ENCODE data around the gene WASHC3.
"Not testable (repeated sequence)": the region's sequence is repeated elsewhere in the genome, so short reads cannot be mapped to it uniquely, and the experiment has no call there.

WASHC3 gene

DNA sequence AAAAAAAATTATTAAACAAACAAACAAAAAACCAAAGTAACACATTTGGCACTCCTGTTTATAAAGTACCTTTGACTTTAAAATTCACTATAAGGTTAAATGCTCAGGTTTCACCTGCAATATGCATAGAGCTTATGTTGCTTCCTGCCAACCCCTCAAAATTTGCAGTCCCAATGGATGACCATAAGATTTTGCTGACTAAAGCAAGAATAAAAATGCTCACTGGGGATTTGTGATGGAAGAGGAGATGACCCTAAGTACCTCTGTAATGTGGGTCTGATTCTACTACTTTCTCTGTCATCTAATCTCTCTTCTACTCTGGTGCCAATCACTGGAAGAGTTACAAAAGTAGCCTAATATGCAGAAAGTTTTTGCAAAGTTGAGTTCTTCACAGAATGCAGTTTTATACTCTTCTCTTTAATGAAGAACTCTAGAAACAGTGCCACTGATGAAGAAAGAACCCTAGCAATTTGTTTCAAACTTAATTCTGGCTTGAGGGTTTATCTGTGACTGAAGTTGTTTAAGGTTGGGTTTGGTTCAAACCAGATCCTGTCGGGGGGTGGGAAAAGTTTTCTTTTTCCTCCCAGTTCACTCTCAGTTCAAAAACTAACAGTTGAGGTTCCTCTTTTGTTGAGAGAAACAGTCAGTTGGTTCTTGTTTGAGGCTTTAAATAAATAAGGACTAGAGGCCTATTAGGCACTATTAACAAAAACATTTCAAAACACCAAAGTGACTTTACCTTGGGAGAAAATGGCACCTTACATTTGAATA, 10.9 kb downstream of the WASHC3 start:
- no peak for DNase-seq (ENCODE audit: low spot score)

DNA sequence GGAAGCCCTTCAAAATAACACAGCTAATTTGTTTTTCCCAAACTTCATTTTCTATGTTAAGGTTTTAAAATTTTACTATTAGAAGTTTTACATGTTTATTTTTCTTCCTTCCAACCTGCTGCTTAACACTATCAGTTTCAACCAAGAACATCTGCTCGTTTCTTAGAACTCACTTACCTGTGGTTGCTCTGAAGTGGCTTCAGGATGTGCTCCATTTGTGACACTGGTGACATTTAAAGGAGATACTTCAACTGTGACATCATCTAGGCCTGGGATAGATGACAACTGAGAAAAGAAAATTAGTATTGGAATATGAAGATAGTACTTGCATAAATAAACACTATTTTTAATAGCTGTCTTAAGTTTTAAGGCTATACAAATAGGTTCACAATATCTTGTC, 17.9 kb downstream of the WASHC3 start:
- no peak for DNase-seq (ENCODE audit: low spot score)

DNA sequence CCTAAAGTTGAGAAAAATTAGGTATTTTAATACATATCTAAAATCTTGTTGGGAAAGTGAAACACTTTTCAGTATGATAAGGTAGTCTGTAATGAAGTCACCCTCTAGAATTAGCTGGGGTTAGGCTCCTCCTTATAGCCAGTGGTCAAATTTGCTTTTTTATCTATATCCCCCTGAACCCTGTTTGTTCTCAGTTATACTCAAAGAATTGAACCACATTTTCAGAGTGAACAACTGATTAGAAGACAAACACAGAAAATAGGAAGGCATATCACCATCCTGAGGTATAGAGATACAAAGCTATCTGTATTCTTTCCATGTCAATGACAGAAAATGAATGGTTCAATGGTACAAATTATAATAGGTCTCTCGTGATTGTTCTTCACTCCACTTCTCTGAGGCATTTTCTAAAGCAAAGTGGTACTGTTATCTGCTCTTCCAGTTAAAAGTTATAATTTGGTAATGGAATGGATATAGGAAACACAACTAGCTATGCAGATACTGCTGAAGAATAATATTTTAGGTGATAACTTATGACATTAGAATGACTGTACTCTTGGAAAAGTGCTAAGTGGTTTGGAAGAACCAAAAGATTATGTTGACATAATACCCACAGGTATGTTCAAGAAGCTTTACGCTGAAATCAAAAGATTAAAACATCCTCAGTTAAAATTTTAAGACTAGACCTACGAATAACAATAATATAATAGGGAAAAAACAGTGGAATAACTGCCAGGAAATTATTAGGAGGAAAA, 27.6 kb downstream of the WASHC3 start:
- peak; percentile 3 for DNase-seq (ENCODE audit: low spot score)

DNA sequence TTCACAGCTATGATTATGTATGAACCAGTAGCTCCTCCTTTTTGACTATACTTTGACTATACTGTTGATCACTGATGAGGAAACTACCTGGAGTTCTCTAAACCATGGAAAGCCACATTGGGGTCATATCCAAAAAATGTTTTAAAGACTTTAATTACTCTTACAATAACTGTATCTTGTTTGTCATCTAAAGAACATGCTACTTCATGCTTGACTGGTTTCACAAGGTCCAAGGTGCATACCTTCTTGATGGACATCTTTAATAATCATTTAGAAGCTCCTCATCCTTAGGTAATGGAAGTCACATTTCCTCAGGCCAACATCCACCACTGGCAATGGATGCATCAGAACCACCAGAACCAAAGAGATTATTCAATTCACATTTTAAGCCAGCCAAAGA, 29.9 kb downstream of the WASHC3 start:
- DNase-seq (ENCODE audit: low spot score): no peak

DNA sequence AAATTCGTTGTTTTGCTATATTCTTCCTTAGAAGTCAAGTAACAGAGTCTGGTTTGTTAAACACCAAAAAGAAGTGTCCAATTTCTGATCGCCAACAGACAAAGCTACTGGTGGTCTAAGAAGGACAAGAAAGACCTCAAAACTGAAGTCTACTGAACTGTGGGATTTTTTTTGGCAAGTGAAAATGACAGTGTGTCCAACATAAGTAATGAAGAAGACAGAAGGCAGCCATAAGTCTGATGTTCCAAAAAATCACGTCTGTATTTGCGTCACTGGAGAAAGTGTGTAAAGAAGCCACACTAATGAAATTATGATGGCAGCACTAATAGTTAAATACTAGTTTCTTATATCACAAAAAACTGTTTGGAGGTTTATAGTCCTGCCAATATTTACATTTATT, 32.6 kb downstream of the WASHC3 start:
- no peak for DNase-seq (ENCODE audit: low spot score)

DNA sequence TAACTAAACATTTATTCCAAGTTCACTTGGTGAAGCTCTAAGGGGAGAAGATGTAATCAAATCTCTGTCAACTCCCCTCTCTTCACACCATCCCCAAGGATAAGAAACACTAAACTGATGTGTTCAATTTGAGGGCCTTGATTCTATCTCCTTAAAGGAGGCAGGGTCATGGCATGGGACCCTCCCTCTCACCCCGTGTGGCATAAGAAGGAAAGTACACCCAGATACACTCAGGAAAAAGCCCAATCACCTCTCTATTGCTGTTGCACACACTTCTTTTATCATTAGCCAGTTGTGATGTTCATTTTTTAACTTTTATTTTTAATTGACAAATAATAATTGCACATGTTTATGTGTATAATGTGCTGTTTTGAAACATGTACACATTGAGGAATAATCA, 35.1 kb downstream of the WASHC3 start:
- DNase-seq (ENCODE audit: low spot score): no peak

DNA sequence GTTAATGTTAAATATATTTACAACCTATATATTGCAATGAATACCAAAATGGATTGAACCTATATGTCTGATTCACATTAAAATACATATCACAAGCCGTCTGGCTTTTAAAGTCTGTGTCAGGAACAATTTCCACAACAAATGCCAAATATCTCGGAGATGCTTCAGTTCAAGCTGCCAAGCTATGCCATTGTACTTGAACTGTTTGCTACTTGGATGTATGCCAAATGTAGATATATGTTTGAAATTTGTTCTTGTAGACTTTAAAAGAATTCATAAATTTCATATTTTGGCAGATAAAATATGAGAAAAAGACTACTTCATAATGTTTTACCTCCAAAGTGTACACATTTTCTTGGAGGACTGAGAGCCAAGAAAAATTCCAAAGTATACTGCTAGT, 37.0 kb downstream of the WASHC3 start:
- DNase-seq (ENCODE audit: low spot score): no peak

DNA sequence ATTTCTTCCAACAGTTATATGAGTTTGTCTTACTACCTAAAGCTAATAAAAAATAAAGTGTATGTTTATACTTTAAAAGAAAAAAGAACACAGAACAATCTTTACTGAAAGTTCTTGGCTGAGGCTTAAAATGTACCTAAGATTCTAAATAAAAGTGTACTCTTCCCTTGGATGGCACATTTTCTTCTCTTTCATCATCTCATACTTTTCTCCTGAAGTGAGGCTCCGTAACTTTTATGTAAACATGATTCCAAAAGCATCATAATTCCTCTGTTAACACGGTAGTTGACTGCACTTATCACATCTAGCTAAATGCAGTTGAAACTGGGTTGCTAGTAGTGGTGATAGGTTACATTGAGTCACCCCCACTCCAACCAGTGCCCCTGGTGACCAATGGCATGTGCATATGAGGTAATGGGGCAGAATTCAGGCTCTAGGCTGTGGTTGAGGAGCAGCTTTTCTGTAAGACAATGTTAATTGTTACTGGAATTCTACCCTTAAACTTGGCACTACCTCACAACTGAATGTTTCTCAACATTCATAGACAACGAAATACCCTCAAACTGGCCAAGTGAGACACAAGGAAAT, 38.4 kb downstream of the WASHC3 start:
- peak; percentile 6 for DNase-seq (ENCODE audit: low spot score)

DNA sequence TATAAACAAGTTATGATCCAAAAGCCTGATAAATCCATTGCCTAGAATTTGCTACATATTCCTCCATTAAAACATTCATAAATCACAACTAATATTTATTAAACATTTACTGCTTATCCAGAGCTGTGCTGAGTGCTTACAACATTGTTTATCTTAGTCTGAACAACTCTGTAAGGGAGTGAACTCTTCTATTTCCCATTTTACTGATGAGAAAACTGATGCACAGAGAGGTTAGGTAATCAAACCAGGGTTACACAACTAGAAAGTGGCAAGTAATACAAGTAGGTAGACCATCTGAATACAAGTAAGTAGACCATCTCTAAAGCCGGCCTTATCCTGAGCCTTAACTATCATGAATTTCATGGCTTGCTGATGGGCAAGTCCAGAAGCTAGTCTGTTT, 39.5 kb downstream of the WASHC3 start:
- DNase-seq (ENCODE audit: low spot score): no peak

DNA sequence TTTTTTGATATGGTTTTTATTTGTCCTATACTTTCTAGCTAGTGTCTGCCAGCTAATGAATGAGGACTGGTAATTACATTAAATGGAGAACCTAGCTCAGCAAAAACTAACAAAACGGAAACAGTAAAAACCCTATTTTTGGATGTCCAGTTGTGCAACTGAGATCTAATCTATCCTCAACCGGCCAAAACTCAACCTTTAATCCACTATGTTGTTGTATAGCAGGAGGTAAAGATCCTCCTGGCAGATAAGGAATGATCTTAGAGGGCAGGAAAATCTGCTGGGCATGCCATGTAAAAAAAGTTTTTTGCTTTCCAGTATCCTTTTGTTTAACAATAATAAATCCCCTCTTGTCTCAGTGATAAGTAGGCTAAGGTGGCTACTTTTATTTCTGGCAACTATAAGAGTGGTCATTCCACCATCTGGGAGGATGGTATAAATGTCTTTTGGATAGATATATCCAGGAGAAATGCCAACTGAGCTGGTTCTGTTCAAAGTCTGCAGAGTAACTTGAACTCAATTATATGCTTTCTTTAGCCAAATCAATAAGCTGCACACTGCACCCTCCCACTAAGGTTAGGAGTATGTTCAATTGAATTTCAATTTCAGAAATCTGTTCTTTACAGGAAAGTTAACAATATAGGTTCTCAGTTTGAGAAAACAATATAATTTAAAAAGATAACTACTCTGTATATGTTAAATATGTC, 40.1 kb downstream of the WASHC3 start:
- no peak for DNase-seq (ENCODE audit: low spot score)

DNA sequence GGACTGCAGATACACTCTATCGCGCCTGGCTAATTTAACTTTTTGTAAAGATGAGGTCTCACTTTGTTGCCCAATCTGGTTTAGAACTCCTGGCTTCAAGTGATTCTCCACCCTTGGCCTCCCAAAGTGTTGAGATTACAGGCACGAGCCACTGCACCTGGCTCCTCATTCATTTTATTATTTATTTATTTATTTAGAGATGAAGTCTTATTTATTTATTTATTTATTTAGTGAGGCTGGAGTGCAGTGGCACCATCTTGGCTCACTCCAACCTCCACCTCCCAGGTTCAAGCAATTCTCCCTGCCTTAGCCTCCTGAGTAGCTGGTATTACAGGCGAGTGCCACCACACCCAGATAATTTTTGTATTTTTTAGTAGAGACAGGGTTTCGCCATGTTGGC, 43.2 kb downstream of the WASHC3 start:
- not testable (repeated sequence) for DNase-seq (ENCODE audit: low spot score)

DNA sequence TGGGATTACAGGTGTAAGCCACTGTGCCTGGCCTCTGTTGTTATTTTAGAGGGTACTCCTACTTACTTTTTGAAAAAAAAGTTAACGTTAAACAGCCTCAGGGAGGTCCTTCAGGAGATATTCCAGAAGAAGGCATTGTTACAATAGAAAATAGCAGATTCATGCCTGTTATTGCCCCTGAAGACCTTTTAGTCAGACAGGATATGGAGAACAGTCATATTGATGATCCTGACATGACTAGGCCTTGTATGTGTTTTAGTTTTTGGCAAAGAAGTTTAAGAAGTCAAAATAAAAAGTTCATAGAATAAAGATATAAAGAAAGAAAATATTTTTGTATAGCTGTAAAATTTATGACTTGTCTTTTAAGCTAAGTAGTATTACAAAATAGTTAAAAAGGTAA, 45.3 kb downstream of the WASHC3 start:
- DNase-seq (ENCODE audit: low spot score): no peak

DNA sequence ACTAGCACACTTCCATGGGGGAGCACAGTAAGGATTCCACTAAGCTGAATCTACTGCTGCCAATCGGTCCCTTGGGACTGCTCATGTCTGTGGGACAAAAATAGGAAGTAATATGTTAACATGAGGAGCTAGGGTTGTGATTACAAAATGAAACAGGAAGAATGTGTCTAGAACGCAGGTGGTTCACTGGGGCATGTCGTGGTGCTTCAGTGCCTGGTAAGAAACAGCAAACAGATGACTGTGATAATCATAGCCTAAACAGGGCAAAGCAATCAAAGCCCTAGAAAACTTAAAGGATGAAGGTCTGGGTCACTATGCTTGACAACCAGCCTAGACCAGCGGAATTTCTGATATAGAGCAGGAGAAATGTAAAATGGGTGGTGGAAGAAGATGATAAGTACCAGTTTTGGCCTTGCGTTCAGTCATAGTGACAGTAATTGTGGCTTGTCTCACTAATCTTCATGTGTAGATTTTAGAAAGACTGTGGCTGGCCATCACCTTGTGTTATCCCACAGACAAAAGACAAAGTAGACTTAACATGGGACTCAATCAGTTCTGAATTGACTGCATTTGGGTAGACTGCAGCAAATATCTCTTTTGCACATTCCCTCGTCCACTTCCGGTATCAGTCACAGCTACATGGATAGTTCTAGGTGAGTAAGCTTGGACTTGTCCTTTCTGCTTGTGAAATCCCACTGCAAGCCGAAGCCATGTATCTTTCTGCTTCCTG, 51.4 kb downstream of the WASHC3 start:
- DNase-seq (ENCODE audit: low spot score): no peak

DNA sequence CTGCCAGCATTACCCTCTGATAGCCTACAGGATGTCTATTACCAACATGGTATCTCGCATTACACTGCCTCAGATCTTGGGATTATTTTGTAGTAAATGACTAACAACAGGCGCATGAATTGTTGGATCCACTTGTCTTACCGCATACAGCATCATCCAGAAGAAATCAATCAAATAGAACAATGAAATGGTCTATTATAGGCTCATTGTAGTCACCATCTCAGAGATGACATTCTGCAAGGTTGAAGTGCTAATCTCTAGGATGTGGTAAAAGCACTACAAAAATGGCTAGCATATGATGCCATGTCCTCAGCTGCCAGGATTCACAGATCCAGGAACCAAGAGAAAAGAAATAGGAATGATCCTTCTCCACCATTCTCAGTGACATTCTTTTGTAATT, 52.0 kb downstream of the WASHC3 start:
- DNase-seq (ENCODE audit: low spot score): no peak

DNA sequence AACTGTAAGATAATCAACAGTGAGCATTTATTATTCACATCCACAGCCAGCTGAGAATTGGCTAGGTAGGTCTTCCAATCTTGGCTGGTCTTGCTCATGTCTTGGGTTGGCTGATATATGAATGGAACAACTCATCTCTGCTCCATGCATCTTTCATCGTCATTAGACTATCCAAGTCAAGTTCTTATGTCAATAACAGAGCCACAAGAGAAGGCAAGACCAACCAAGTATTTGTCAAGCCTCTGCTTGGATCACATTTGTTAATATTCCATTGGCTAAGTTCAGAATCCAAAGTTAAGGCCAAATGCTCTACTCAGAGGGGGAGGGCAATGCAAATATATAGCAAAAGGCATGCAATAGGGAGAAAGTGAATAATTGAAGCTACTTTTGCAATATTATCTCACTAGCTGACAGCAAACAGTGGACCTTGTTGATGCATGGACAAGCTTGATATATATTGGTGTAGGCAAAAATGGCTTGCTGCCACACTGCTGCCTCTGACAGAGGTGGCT, 53.1 kb downstream of the WASHC3 start:
- no peak for DNase-seq (ENCODE audit: low spot score)

DNA sequence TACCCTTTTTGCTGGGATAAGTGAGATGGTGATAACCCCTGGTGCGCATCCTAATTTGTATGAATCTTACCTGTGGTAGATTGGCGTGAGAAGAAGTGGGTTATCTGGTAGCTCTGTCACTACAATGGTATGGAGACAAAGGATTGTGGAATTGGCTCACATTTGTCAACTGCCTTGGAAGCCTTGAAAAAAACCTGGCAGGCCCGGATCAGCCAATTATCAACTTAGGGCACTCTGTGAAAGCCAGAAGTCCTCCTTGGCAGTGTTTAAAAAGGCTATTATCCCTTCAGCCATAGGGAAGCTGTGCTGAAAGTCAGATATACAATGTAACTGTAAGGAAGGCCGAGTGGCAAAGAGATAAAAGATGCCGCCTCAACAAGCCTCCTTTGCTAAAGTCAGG, 56.5 kb downstream of the WASHC3 start:
- no peak for DNase-seq (ENCODE audit: low spot score)

DNA sequence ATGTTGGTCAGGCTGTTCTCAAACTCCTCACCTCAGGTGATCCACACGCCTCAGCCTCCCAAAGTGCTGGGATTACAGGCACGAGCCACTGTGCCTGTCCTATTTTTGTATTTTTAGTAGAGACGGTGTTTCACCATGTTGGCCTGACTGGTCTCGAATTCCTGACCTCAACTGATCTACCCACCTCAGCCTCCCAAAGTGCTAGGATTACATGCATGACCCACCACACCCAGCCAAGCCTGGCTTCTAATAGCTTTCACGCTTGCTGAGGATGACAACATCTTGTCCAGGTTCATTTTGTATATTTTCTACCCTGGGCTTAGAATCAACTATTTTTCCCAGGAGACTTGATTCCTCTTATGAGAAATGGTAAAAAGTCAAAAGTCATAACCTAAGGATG, 64.7 kb downstream of the WASHC3 start:
- DNase-seq (ENCODE audit: low spot score): no peak

DNA sequence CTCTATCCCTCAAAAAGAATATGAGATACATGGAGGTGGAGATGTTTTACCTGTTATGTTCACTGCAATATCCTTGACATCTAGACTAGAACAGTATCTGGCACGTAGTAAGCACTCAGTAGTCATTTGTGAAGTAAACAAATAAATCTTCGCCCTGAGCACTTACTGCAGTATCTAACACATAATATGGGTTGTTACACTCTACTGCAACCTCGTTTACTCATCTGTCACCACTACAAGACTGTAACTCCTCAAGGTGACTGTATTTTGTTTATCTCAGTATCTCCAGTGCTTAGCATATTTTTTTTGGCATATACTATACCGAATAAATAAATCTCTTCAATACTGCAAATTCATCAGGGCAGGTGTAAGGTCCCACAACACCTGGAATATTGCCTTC, 66.1 kb downstream of the WASHC3 start:
- DNase-seq (ENCODE audit: low spot score): no peak

DNA sequence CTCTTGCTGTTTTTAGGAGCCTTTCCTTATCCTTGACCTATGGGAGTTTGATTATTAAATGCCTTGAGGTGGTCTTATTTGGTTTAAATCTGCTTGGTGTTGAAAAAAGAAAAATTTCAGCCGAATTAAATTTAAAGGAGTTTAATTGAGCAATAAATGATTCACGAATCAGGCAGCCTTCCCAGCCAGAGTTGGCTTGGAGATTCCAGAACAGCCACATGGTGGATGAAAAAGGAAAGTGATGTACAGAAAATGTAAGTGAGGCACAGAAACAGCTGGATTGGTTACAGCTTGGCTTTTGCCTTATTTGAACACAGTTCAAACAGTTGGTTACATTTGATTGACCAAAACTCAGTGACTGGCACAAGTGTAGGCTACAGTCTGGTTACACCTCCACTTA, 69.7 kb downstream of the WASHC3 start:
- DNase-seq (ENCODE audit: low spot score): no peak

DNA sequence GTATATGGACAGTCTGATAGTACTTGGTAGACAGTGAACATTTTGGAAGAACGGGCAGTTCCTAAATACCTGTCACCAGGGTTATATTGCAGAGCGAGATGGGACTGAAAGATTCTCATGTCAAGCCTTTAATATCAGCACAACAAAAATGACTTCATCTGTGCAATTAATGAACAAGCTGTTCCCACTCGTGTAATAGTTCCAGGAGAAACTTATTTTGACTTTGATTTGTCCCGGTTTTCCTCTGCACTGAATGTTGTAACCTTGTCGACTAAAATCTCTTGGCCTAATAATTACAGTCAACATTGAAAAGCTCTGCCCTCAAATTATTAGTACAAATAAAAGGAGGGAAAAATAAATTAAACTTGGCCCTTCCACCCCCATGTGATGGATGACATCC, 79.5 kb downstream of the WASHC3 start:
- no peak for DNase-seq (ENCODE audit: low spot score)

DNA sequence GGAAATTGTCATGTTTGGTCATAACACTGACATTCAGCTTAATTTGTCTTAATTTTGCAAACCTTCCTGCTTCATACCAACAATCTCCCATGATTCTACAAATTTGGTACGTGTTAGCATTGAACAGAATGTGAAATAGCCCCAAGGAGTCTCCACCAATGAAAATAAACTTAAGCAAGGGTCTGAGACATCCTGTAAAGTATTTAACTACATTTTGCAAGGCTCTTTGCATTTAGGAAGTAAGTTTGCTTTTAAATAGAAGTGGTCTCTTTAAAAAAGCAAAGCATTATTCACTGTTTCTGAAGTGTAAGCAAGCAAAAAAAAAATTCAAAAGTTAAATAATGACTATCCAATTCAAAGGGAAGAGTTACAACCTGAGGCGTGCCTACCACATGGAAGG, 79.9 kb downstream of the WASHC3 start:
- no peak for DNase-seq (ENCODE audit: low spot score)

DNA sequence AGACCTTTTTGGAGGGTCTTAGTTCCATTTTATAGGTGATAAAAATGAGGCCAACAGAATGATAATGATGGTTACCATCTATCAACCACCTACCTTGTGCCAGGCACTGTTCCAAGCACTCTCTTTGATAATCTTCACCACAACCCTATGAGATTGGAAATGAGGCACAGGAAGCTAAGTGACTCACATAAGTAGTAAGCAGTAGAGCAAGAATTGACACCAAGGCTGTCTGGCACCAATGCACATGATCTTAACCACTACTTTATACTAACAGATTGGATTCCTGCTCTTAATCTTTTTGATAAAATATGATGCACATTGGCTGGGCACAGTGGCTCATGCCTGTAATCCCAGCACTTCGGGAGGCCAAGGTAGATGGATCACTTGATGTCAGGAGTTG, 93.0 kb downstream of the WASHC3 start:
- DNase-seq (ENCODE audit: low spot score): no peak
